ENCODE measurements around the gene FHL5.

Gene FHL5

GRCh38 chr6:96562886-96563285, at the start of gene FHL5:
Gene FHL5, plus strand, starts transcription at chr6:96563128. Its CDS starts 40,486 bp downstream, at chr6:96603614.
- DNase-seq (ENCODE audit: low read depth) = no peak
- TF ChIP-seq CTCF (IDR thresholded peaks at IDR 0.05; ENCODE audit: control insufficient read depth, insufficient read depth, low read depth, low read length, missing control alignments) = no peak
- no peak within 1 kb of the TSS for H3K4me3 ChIP-seq (ENCODE audit: control insufficient read depth, low read depth, low read length)

GRCh38 chr6:96520171-96521115, 42.5 kb upstream of the FHL5 start:
- peak overlapping the region; percentile 67 for H3K4me3 ChIP-seq (ENCODE audit: control insufficient read depth, low read depth, low read length)
- no peak for DNase-seq (ENCODE audit: low read depth)
- no peak for TF ChIP-seq CTCF (IDR thresholded peaks at IDR 0.05; ENCODE audit: control insufficient read depth, insufficient read depth, low read depth, low read length, missing control alignments)

- H3K4me3 ChIP-seq (ENCODE audit: control insufficient read depth, low read depth, low read length) = peak overlapping the region; percentile 67
- DNase-seq (ENCODE audit: low read depth) = no peak
These were observed 41.7 kb upstream of the FHL5 start for GRCh38 chr6:96521306-96521643.

GRCh38 chr6:96521644-96522464, 41.1 kb upstream of the FHL5 start, which contains the start of gene UFL1:
Gene UFL1, plus strand, starts transcription at chr6:96521806. Its CDS starts 68 bp downstream, at chr6:96521874.
- H3K4me3 ChIP-seq (ENCODE audit: control insufficient read depth, low read depth, low read length) = peak within 1 kb of the TSS; percentile 67
- peak; percentile 18 for TF ChIP-seq CTCF (IDR thresholded peaks at IDR 0.05; ENCODE audit: control insufficient read depth, insufficient read depth, low read depth, low read length, missing control alignments)
- DNase-seq (ENCODE audit: low read depth) = peak; percentile 56

More at GRCh38 chr6:96521306-96521643, 41.7 kb upstream of the FHL5 start:
- no peak for TF ChIP-seq CTCF (IDR thresholded peaks at IDR 0.05; ENCODE audit: control insufficient read depth, insufficient read depth, low read depth, low read length, missing control alignments)

GRCh38 chr6:96522465-96523009, 40.4 kb upstream of the FHL5 start:
- peak overlapping the region; percentile 67 for H3K4me3 ChIP-seq (ENCODE audit: control insufficient read depth, low read depth, low read length)
- no peak for TF ChIP-seq CTCF (IDR thresholded peaks at IDR 0.05; ENCODE audit: control insufficient read depth, insufficient read depth, low read depth, low read length, missing control alignments)
- DNase-seq (ENCODE audit: low read depth) = no peak

GRCh38 chr6:96528193-96528592, 34.7 kb upstream of the FHL5 start:
- TF ChIP-seq CTCF (IDR thresholded peaks at IDR 0.05; ENCODE audit: control insufficient read depth, insufficient read depth, low read depth, low read length, missing control alignments) = no peak
- no peak for DNase-seq (ENCODE audit: low read depth)
- H3K4me3 ChIP-seq (ENCODE audit: control insufficient read depth, low read depth, low read length) = no peak overlapping the region

Data from AG09309 (cell line).